Testis (tissue), 2 donors: ENCODE measurements around the gene GARIN3.

ENCODE experiments used
- CTCF ChIP-seq, 3 experiments: fragments of 450-650 bp in 2 of 3; fragments of 200-600 bp in 1 of 3; sonication (generic) in 1 of 3; IDR thresholded peaks; one replicate each; pipeline ENCODE4 v1.5.1; 2016 to 2019; ENCODE audit warnings: antibody characterized with exemption in 3 of 3, mild to moderate bottlenecking in 2 of 3, moderate library complexity in 1 of 3
- POLR2A ChIP-seq: fragments of 450-650 bp; IDR thresholded peaks from one replicate; pipeline ENCODE4 v1.6.1; 2017; ENCODE audit warnings: antibody characterized with exemption, mild to moderate bottlenecking, moderate library complexity

- TF ChIP-seq CTCF (IDR thresholded peaks at IDR 0.05), result no peak
- no peak for TF ChIP-seq POLR2A
These were observed 27.8 kb upstream of the GARIN3 start for GRCh38 chr5:157193699-157194424.
